ENCODE data around the gene SH3BP1.
"Not testable (repeated sequence)": the region's sequence is repeated elsewhere in the genome, so short reads cannot be mapped to it uniquely, and the experiment has no call there.

DNA sequence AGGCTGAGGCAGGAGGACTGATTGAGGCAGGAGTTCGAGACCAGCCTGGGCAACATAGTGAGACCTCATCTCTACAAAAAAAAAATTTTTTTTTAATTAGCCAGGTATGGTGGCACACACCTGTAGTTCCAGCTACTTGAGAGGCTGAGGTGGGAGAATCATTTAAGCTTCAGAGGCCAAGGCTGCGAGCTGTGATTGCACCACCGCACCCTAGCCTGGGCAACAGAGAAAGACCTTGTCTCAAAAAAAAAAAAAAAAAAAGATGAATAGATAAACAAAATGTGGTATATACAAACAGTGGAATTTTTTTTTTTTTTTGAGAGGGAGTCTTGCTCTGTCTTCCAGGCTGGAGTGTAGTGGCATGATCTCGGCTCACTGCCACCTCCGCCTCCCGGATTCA, 48.4 kb upstream of the SH3BP1 start:
- TF ChIP-seq, protein P1, sequence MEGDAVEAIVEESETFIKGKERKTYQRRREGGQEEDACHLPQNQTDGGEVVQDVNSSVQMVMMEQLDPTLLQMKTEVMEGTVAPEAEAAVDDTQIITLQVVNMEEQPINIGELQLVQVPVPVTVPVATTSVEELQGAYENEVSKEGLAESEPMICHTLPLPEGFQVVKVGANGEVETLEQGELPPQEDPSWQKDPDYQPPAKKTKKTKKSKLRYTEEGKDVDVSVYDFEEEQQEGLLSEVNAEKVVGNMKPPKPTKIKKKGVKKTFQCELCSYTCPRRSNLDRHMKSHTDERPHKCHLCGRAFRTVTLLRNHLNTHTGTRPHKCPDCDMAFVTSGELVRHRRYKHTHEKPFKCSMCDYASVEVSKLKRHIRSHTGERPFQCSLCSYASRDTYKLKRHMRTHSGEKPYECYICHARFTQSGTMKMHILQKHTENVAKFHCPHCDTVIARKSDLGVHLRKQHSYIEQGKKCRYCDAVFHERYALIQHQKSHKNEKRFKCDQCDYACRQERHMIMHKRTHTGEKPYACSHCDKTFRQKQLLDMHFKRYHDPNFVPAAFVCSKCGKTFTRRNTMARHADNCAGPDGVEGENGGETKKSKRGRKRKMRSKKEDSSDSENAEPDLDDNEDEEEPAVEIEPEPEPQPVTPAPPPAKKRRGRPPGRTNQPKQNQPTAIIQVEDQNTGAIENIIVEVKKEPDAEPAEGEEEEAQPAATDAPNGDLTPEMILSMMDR (conservative IDR thresholded peaks at IDR 0.05; ENCODE audit: low read depth, low read length): not testable (repeated sequence)
- TF ChIP-seq EZH2 (IDR thresholded peaks at IDR 0.05; ENCODE audit: borderline replicate concordance, low read depth, low read length, poor library complexity, severe bottlenecking): not testable (repeated sequence)
